Measurements from ENCODE around the gene POU2F3.

- TF ChIP-seq EZH2 (IDR thresholded peaks at IDR 0.05; ENCODE audit: borderline replicate concordance) (no peak), CTCF (IDR thresholded peaks at IDR 0.05; ENCODE audit: poor library complexity) (no peak), EZH2phosphoT487 (IDR thresholded peaks at IDR 0.05; ENCODE audit: low read depth, severe bottlenecking, unreplicated experiment) (no peak)
Measured at GRCh38 chr11:120217526-120217925, 22.4 kb upstream of the POU2F3 start.
